ENCODE data around the gene TRIM56.

Gene TRIM56

DNA sequence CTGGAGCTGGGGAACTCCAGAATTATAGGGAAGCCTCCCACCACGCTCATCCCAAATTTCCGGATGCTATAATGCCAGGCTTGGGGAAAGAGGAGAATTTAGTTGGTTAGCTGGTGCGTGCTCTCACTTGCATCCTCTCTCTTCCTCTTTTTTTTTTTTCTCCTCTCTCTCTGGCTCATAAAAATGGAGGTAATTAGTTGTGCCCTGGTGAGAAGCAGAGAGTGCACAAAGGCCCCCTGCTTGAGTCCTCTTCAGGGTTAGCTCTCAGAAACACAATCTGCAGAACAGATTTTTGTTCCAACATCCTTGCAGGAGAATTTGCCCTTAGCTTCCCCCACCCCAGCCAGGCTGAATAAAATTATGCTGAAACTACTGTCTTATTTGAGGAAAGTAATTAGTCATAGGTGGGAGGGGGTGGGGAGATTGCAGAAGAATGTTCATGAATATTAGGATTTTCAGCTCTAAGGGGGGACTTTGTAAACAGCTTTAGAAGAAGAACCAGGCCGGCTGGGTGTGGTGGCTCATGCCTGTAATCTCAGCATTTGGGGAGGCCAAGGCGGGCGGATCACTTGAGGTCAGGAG is 49.2 kb downstream of the TRIM56 start:
- peak; percentile 75 to 84 (median 79) for DNase-seq

DNA sequence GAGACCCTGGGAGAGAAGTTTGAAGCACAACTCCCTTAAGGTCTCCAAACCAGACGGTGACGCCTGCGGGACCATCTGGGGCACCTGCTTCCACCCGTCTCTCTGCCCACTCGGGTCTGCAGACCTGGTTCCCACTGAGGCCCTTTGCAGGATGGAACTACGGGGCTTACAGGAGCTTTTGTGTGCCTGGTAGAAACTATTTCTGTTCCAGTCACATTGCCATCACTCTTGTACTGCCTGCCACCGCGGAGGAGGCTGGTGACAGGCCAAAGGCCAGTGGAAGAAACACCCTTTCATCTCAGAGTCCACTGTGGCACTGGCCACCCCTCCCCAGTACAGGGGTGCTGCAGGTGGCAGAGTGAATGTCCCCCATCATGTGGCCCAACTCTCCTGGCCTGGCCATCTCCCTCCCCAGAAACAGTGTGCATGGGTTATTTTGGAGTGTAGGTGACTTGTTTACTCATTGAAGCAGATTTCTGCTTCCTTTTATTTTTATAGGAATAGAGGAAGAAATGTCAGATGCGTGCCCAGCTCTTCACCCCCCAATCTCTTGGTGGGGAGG is 52.5 kb downstream of the TRIM56 start:
- peak in 1 of 3 donors; percentile 19 for DNase-seq

DNA sequence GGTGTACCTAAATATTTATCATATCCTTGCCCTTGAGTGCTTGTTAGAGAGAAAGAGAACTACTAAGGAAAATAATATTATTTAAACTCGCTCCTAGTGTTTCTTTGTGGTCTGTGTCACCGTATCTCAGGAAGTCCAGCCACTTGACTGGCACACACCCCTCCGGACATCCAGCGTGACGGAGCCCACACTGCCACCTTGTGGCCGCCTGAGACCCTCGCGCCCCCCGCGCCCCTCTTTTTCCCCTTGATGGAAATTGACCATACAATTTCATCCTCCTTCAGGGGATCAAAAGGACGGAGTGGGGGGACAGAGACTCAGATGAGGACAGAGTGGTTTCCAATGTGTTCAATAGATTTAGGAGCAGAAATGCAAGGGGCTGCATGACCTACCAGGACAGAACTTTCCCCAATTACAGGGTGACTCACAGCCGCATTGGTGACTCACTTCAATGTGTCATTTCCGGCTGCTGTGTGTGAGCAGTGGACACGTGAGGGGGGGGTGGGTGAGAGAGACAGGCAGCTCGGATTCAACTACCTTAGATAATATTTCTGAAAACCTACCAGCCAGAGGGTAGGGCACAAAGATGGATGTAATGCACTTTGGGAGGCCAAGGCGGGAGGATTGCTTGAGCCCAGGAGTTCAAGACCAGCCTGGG is 53.1 kb downstream of the TRIM56 start:
- peak; percentile 94 to 97 (median 96) for DNase-seq

DNA sequence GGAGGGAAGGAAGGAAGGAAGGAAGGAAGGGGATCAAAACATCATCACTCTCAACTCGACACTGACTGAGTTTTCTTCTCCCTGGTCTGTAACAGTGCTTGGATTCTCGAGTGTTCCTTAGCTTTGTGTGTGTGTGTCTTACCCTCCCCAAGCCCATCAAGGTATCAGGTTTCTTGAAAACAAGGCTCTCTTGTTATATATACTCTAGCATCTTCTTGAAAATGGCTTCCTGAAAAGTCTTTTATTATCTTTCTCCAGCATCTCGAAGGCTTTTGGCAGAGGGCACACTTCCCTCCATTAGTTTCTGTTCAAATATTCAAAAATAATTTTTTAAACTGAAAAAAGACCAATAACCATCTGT is 55.0 kb downstream of the TRIM56 start:
- DNase-seq, result no peak

DNA sequence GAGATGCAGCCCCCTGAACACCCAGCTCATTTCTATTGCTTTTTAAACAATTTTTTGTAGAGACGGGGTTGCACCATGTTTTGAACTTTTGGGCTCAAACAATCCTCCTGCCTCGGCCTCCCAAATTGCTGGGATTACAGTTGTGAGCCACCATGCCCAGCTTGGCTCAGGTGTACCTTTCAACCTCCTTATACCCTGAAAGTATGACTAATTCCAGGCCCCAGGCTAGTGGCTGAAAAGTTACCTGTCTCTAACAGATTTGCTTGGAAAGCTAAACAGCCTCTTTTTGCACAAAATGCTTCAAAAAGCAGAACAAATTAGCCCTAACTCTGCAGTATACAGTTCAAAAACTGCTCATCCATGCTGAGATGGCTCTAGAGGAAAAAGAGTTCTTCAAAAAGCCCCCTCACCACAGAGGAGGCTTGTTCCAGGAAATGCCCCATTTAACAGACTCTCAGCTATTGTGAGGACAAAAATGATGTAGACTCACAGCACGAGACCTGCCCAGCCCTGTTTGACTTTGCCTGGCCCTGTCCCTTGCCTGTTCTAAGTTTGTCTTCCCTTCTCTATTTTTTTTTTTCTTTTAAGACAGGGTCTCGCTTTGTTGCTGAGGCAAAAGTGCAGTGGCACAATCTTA is 55.6 kb downstream of the TRIM56 start:
- DNase-seq, result peak in 1 of 3 donors; percentile 38

Measured in suppressor macrophage treated with lipopolysaccharide for 1 hour (primary cell).